ENCODE measurements around the gene IPO4.
A peak's percentile ranks its signal among the peaks of the same experiment; 100 is the strongest.

The IPO4 gene

GRCh38 chr14:24146453-24146977, 42.1 kb downstream of the IPO4 start, which contains the start of gene PSME2 (continued):
- TF ChIP-seq ZNF184 (tag by site-specific recombination; IDR thresholded peaks at IDR 0.05) (no peak), ZNF624 (tag by site-specific recombination; IDR thresholded peaks at IDR 0.05) (no peak), ZNF169 (tag by site-specific recombination; IDR thresholded peaks at IDR 0.05) (no peak), ZIC2 (tag by site-specific recombination; IDR thresholded peaks at IDR 0.05) (peak; percentile 29; the same call in 1 of the 2 replicates), SALL2 (tag by site-specific recombination; IDR thresholded peaks at IDR 0.05; ENCODE audit: borderline replicate concordance) (no peak), ZNF670 (tag by site-specific recombination; IDR thresholded peaks at IDR 0.05; ENCODE audit: low read depth) (no peak), KLF1 (tag by site-specific recombination; IDR thresholded peaks at IDR 0.05) (0 out of 2 replicates have a peak, but pooled peaks have one; percentile 17), ZSCAN23 (tag by site-specific recombination; IDR thresholded peaks at IDR 0.05) (no peak), ZNF394 (tag by site-specific recombination; IDR thresholded peaks at IDR 0.05; ENCODE audit: borderline replicate concordance) (no peak), PBX3 (CRISPR knock-in tag; IDR thresholded peaks at IDR 0.05) (no peak; the same call in 1 of the 2 replicates), ZNF623 (tag by site-specific recombination; IDR thresholded peaks at IDR 0.05) (no peak), ZNF302 (tag by site-specific recombination; IDR thresholded peaks at IDR 0.05; ENCODE audit: low read depth) (no peak), ZBTB17 (tag by site-specific recombination; IDR thresholded peaks at IDR 0.05) (peak; percentile 52), ZNF596 (tag by site-specific recombination; IDR thresholded peaks at IDR 0.05) (no peak), ZNF654 (tag by site-specific recombination; IDR thresholded peaks at IDR 0.05; ENCODE audit: low read depth) (no peak), IKZF3 (tag by site-specific recombination; IDR thresholded peaks at IDR 0.05) (0 out of 2 replicates have a peak, but pooled peaks have one; percentile 14), BCL11B (tag by site-specific recombination; IDR thresholded peaks at IDR 0.05; ENCODE audit: low read depth) (no peak), TRIM28 (IDR thresholded peaks at IDR 0.05; ENCODE audit: borderline replicate concordance, low read length) (no peak), ZNF768 (tag by site-specific recombination; IDR thresholded peaks at IDR 0.05) (no peak), TCF7L2 (IDR thresholded peaks at IDR 0.05; ENCODE audit: borderline replicate concordance, low read depth, low read length) (no peak), ZNF777 (tag by site-specific recombination; IDR thresholded peaks at IDR 0.05; ENCODE audit: borderline replicate concordance) (no peak), SP3 (tag by site-specific recombination; IDR thresholded peaks at IDR 0.05) (no peak; the same call in 1 of the 2 replicates), ZNF423 (tag by site-specific recombination; IDR thresholded peaks at IDR 0.05) (no peak)
- TF ChIP-seq, protein P1, sequence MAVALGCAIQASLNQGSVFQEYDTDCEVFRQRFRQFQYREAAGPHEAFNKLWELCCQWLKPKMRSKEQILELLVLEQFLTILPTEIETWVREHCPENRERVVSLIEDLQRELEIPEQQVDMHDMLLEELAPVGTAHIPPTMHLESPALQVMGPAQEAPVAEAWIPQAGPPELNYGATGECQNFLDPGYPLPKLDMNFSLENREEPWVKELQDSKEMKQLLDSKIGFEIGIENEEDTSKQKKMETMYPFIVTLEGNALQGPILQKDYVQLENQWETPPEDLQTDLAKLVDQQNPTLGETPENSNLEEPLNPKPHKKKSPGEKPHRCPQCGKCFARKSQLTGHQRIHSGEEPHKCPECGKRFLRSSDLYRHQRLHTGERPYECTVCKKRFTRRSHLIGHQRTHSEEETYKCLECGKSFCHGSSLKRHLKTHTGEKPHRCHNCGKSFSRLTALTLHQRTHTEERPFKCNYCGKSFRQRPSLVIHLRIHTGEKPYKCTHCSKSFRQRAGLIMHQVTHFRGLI (tag by site-specific recombination; IDR thresholded peaks at IDR 0.05): no peak
- TF ChIP-seq, protein P2, sequence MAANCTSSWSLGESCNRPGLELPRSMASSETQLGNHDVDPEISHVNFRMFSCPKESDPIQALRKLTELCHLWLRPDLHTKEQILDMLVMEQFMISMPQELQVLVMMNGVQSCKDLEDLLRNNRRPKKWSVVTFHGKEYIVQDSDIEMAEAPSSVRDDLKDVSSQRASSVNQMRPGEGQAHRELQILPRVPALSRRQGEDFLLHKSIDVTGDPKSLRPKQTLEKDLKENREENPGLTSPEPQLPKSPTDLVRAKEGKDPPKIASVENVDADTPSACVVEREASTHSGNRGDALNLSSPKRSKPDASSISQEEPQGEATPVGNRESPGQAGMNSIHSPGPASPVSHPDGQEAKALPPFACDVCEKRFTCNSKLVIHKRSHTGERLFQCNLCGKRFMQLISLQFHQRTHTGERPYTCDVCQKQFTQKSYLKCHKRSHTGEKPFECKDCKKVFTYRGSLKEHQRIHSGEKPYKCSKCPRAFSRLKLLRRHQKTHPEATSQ (tag by site-specific recombination; IDR thresholded peaks at IDR 0.05): no peak
- TF ChIP-seq, protein P3, sequence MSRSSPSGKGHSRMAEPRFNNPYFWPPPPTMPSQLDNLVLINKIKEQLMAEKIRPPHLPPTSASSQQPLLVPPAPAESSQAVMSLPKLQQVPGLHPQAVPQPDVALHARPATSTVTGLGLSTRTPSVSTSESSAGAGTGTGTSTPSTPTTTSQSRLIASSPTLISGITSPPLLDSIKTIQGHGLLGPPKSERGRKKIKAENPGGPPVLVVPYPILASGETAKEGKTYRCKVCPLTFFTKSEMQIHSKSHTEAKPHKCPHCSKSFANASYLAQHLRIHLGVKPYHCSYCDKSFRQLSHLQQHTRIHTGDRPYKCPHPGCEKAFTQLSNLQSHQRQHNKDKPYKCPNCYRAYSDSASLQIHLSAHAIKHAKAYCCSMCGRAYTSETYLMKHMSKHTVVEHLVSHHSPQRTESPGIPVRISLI (tag by site-specific recombination; IDR thresholded peaks at IDR 0.05): no peak
- TF ChIP-seq, protein P4, sequence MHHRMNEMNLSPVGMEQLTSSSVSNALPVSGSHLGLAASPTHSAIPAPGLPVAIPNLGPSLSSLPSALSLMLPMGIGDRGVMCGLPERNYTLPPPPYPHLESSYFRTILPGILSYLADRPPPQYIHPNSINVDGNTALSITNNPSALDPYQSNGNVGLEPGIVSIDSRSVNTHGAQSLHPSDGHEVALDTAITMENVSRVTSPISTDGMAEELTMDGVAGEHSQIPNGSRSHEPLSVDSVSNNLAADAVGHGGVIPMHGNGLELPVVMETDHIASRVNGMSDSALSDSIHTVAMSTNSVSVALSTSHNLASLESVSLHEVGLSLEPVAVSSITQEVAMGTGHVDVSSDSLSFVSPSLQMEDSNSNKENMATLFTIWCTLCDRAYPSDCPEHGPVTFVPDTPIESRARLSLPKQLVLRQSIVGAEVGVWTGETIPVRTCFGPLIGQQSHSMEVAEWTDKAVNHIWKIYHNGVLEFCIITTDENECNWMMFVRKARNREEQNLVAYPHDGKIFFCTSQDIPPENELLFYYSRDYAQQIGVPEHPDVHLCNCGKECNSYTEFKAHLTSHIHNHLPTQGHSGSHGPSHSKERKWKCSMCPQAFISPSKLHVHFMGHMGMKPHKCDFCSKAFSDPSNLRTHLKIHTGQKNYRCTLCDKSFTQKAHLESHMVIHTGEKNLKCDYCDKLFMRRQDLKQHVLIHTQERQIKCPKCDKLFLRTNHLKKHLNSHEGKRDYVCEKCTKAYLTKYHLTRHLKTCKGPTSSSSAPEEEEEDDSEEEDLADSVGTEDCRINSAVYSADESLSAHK (tag by site-specific recombination; IDR thresholded peaks at IDR 0.05): no peak
- TF ChIP-seq, protein P5, sequence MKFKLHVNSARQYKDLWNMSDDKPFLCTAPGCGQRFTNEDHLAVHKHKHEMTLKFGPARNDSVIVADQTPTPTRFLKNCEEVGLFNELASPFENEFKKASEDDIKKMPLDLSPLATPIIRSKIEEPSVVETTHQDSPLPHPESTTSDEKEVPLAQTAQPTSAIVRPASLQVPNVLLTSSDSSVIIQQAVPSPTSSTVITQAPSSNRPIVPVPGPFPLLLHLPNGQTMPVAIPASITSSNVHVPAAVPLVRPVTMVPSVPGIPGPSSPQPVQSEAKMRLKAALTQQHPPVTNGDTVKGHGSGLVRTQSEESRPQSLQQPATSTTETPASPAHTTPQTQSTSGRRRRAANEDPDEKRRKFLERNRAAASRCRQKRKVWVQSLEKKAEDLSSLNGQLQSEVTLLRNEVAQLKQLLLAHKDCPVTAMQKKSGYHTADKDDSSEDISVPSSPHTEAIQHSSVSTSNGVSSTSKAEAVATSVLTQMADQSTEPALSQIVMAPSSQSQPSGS (tag by site-specific recombination; IDR thresholded peaks at IDR 0.05; ENCODE audit: low read depth): no peak
- TF ChIP-seq, protein P6, sequence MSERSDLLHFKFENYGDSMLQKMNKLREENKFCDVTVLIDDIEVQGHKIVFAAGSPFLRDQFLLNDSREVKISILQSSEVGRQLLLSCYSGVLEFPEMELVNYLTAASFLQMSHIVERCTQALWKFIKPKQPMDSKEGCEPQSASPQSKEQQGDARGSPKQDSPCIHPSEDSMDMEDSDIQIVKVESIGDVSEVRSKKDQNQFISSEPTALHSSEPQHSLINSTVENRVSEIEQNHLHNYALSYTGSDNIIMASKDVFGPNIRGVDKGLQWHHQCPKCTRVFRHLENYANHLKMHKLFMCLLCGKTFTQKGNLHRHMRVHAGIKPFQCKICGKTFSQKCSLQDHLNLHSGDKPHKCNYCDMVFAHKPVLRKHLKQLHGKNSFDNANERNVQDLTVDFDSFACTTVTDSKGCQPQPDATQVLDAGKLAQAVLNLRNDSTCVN (tag by site-specific recombination; optimal IDR thresholded peaks at IDR 0.05): peak; percentile 38
